ENCODE measurements around the gene WDR4. TPM values are rescaled to one million over a fixed set of nuclear protein-coding genes. Genes with fewer than 3 reads are reported as not detected.
"Not testable (repeated sequence)": the region's sequence is repeated elsewhere in the genome, so short reads cannot be mapped to it uniquely, and the experiment has no call there.

The WDR4 gene, protein sequence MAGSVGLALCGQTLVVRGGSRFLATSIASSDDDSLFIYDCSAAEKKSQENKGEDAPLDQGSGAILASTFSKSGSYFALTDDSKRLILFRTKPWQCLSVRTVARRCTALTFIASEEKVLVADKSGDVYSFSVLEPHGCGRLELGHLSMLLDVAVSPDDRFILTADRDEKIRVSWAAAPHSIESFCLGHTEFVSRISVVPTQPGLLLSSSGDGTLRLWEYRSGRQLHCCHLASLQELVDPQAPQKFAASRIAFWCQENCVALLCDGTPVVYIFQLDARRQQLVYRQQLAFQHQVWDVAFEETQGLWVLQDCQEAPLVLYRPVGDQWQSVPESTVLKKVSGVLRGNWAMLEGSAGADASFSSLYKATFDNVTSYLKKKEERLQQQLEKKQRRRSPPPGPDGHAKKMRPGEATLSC
- total RNA-seq = 10 to 100 TPM; 11.5 to 29.6 TPM
- 10 to 100 TPM; 10.3 to 21.0 TPM for polyA plus RNA-seq
- long read RNA-seq, donor 1 = 0 reads
- long read RNA-seq, donor 2 = 0 reads
- long read RNA-seq, donor 3 = 0 reads
- long read RNA-seq, donor 4, partial matches to known transcripts = 18 of 33 reads
- long read RNA-seq, donor 4, other reads (novel, unspliced or antisense) = 13 of 33 reads
- long read RNA-seq, donor 5, partial matches to known transcripts = 0 of 2 reads
- long read RNA-seq, donor 5, other reads (novel, unspliced or antisense) = 0 of 2 reads

- Histone ChIP-seq H3K9ac (ENCODE audit: insufficient read depth in 1 of 2, low read length in 2 of 2) (peak within 1 kb of the TSS; percentile 63 to 96), H3K4me1 (ENCODE audit: control insufficient read depth in 5 of 5, insufficient read depth in 5 of 5, low read length in 5 of 5) (peaks cover 0 to 15% (median 9%) of the 10 kb centered on the region in 5 donors), H3K9me3 (ENCODE audit: control insufficient read depth in 4 of 4, insufficient read depth in 3 of 4, low read length in 3 of 4) (no peaks in the 10 kb centered on the region), H3K36me3 (ENCODE audit: control insufficient read depth in 4 of 4, insufficient read depth in 4 of 4, low read length in 4 of 4) (peaks cover 0 to 9% (median 0%) of the 10 kb centered on the region in 4 donors), H3K27me3 (ENCODE audit: control insufficient read depth in 3 of 3, insufficient read depth in 3 of 3, low read length in 2 of 3) (no peaks in the 10 kb centered on the region), H3K4me3 (peak within 1 kb of the TSS; percentile 93), H3K27ac (ENCODE audit: low read depth in 1 of 2, low read length in 1 of 2) (peak within 1 kb of the TSS; percentile 73 to 78)
- DNase-seq = peak; percentile 99
- ATAC-seq (ENCODE audit: insufficient read depth, low FRiP score) = peak; percentile 96
- TF ChIP-seq, protein P1, sequence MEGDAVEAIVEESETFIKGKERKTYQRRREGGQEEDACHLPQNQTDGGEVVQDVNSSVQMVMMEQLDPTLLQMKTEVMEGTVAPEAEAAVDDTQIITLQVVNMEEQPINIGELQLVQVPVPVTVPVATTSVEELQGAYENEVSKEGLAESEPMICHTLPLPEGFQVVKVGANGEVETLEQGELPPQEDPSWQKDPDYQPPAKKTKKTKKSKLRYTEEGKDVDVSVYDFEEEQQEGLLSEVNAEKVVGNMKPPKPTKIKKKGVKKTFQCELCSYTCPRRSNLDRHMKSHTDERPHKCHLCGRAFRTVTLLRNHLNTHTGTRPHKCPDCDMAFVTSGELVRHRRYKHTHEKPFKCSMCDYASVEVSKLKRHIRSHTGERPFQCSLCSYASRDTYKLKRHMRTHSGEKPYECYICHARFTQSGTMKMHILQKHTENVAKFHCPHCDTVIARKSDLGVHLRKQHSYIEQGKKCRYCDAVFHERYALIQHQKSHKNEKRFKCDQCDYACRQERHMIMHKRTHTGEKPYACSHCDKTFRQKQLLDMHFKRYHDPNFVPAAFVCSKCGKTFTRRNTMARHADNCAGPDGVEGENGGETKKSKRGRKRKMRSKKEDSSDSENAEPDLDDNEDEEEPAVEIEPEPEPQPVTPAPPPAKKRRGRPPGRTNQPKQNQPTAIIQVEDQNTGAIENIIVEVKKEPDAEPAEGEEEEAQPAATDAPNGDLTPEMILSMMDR (IDR thresholded peaks at IDR 0.05; ENCODE audit: control extremely low read depth, extremely low read depth) = no peak
- 0% methylated on average over 79 to 80 of the region's 80 CpGs for WGBS, 2 donors
Observed at GRCh38 chr21:42878993-42879787, at the start of gene WDR4. Gene WDR4, minus strand, starts transcription at chr21:42879539. Its CDS starts 44 bp downstream, at chr21:42879495.

DNA sequence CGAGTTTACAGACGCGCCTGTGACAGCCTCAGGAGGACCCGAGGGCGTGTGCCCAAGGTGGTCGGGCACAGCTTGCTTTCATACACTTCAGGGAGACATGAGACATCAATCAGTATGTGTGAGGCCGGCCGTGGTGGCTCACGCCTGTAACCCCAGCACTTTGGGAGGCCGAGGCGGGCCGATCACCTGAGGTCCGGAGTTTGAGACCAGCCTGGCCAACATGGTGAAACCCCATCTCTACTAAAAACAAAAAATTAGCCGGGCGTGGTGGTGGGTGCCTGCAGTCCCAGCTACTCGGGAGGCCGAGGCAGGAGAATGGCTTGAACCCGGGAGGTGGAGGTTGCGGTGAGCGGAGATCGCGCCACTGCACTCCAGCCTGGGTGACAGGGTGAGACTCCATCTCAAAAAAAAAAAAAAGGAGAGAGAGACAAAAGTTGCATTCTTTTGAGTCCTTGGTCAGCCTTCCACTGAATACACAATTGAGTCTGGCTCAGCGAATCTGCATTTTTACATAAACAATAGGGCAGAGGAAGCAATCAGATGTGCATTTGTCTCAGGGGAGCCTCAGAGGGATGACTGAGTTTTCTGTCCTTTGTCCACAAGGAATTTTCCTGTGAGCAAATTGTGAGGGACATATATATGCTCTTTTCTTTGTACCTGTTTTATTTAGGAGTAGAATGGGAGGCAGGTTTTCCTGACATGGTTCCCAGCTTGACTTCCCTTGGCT is 48.3 kb upstream of the WDR4 start:
- H3K9ac ChIP-seq (ENCODE audit: insufficient read depth in 1 of 2, low read length in 2 of 2); H3K9me3 ChIP-seq (ENCODE audit: control insufficient read depth in 4 of 4, insufficient read depth in 3 of 4, low read length in 3 of 4); DNase-seq; H3K27me3 ChIP-seq (ENCODE audit: control insufficient read depth in 3 of 3, insufficient read depth in 3 of 3, low read length in 2 of 3); H3K36me3 ChIP-seq (ENCODE audit: control insufficient read depth in 4 of 4, insufficient read depth in 4 of 4, low read length in 4 of 4); ATAC-seq (ENCODE audit: insufficient read depth, low FRiP score); H3K4me3 ChIP-seq; H3K27ac ChIP-seq (ENCODE audit: low read depth in 1 of 2, low read length in 1 of 2): not testable (repeated sequence)
- WGBS, 2 donors = 93 to 96% methylated on average over 23 of the region's 23 CpGs
- peaks cover 0 to 12% (median 6%) of the 10 kb centered on the region in 5 donors for H3K4me1 ChIP-seq (ENCODE audit: control insufficient read depth in 5 of 5, insufficient read depth in 5 of 5, low read length in 5 of 5)

- H3K9me3 ChIP-seq (ENCODE audit: control insufficient read depth in 4 of 4, insufficient read depth in 3 of 4, low read length in 3 of 4) = no peaks in the 10 kb centered on the region
- no peak within 1 kb of the TSS for H3K9ac ChIP-seq (ENCODE audit: insufficient read depth in 1 of 2, low read length in 2 of 2)
- peak; percentile 58 to 83 (median 62) for DNase-seq
- no peaks in the 10 kb centered on the region for H3K36me3 ChIP-seq (ENCODE audit: control insufficient read depth in 4 of 4, insufficient read depth in 4 of 4, low read length in 4 of 4)
- H3K27me3 ChIP-seq (ENCODE audit: control insufficient read depth in 3 of 3, insufficient read depth in 3 of 3, low read length in 2 of 3) = no peaks in the 10 kb centered on the region
- no peak for ATAC-seq (ENCODE audit: insufficient read depth, low FRiP score)
- TF ChIP-seq, protein P1 (IDR thresholded peaks at IDR 0.05; ENCODE audit: control extremely low read depth, extremely low read depth) = no peak
- 88 to 92% methylated on average over 29 of the region's 29 CpGs for WGBS, 2 donors
- no peak within 1 kb of the TSS for H3K27ac ChIP-seq (ENCODE audit: low read depth in 1 of 2, low read length in 1 of 2)
- H3K4me3 ChIP-seq = no peak within 1 kb of the TSS
- H3K4me1 ChIP-seq (ENCODE audit: control insufficient read depth in 5 of 5, insufficient read depth in 5 of 5, low read length in 5 of 5) = peaks cover 0 to 12% (median 6%) of the 10 kb centered on the region in 5 donors
Observed at GRCh38 chr21:42925114-42925926, 46.0 kb upstream of the WDR4 start, which contains the start of gene ERVH48-1. Gene ERVH48-1, minus strand, starts transcription at chr21:42925630. Its CDS starts 6,624 bp downstream, at chr21:42919006.

Data from lung (tissue), 16 donors.